Endothelial cell of umbilical vein (primary cell): ENCODE data around the gene GGN. TPM values are rescaled to one million over a fixed set of nuclear protein-coding genes. Genes with fewer than 3 reads are reported as not detected.

ENCODE experiments used
- BruUV-seq: library from RNA; stranded (reverse); fragments of 400-500 nt; replicated peaks from 2 replicates; lab custom pipeline; 2021; lab: Mats Ljungman, UMichigan
- CTCF ChIA-PET: fragments of 300-600, 350-600 bp; sonication (Branson Sonifier 250); formaldehyde crosslinking; loops from one replicate; lab custom pipeline; 2021; ENCODE audit warnings: antibody characterized with exemption, inconsistent platforms; lab: Charles Lee
- POLR2A ChIA-PET: fragments of 300-600, 350-600 bp; sonication (Branson Sonifier 250); formaldehyde crosslinking; loops from one replicate; lab custom pipeline; 2021; ENCODE audit warnings: antibody characterized with exemption, inconsistent platforms; lab: Charles Lee
- DNase-seq: peaks from one replicate; pipeline ENCODE4 v3.0.0-alpha.2; 2011; ENCODE audit warnings: low read depth, low spot score
- FAIRE-seq: peaks from 2 replicates; lab custom pipeline; 2011; peaks lifted over from hg19 to GRCh38; lab: Jason Lieb, UNC
- H2AFZ ChIP-seq: 2 replicates; pipeline ENCODE4 v1.6.0; 2012; ENCODE audit warnings: low read depth, low read length, control low read depth, inconsistent platforms
- H3K27ac ChIP-seq: 2 replicates; pipeline ENCODE4 v1.5.1; 2011; ENCODE audit warnings: low read depth, mild to moderate bottlenecking, control low read depth, low read length, moderate library complexity; ENCODE audit not compliant: insufficient read depth
- H3K27me3 ChIP-seq, 2 experiments: 2 replicates each; pipeline versions ENCODE4 v1.6.0 to v1.6.1; 2011; ENCODE audit warnings: low read length in 2 of 2, mixed read lengths in 1 of 2; ENCODE audit not compliant: control insufficient read depth in 2 of 2, insufficient read depth in 2 of 2
- H3K36me3 ChIP-seq, 2 experiments: 2 replicates in 1 of 2; 3 replicates in 1 of 2; pipeline ENCODE4 v1.5.1; 2011; ENCODE audit warnings: low read length in 2 of 2, mild to moderate bottlenecking in 1 of 2, moderate library complexity in 1 of 2; ENCODE audit not compliant: control insufficient read depth in 2 of 2, insufficient read depth in 2 of 2; ENCODE audit errors: extremely low read depth in 1 of 2
- H3K4me1 ChIP-seq: 3 replicates; pipeline ENCODE4 v1.5.1; 2011; ENCODE audit warnings: mild to moderate bottlenecking, low read length; ENCODE audit not compliant: control insufficient read depth, insufficient read depth; ENCODE audit errors: extremely low read depth
- H3K4me2 ChIP-seq: 2 replicates; pipeline ENCODE4 v1.6.1; 2011; ENCODE audit warnings: low read length, control low read depth, mixed read lengths; ENCODE audit not compliant: insufficient read depth
- H3K4me3 ChIP-seq, 3 experiments: fragments of 200-600 bp in 1 of 3; sonication (generic), shearing (Covaris generic) in 1 of 3; replicated peaks in 1 of 3; 2 replicates each; pipeline ENCODE4 v1.5.1; 2011 to 2016; ENCODE audit warnings: control low read depth in 3 of 3, low read length in 3 of 3, mild to moderate bottlenecking in 2 of 3, inconsistent platforms in 1 of 3, low read depth in 1 of 3, moderate library complexity in 1 of 3; ENCODE audit not compliant: insufficient read depth in 1 of 3
- H3K79me2 ChIP-seq: 2 replicates; pipeline ENCODE4 v1.6.0; 2012; ENCODE audit warnings: low read length, inconsistent platforms; ENCODE audit not compliant: control insufficient read depth, insufficient read depth
- H3K9ac ChIP-seq: replicated peaks from 2 replicates; pipeline ENCODE3; 2011; ENCODE audit warnings: low read length, control low read depth; ENCODE audit not compliant: insufficient read depth; ENCODE audit errors: extremely low read depth
- H3K9me1 ChIP-seq: replicated peaks from 3 replicates; pipeline ENCODE4 v1.6.0; 2011; ENCODE audit warnings: mild to moderate bottlenecking, low read length; ENCODE audit not compliant: control insufficient read depth, insufficient read depth; ENCODE audit errors: extremely low read depth
- H3K9me3 ChIP-seq: replicated peaks from 2 replicates; pipeline ENCODE4 v1.5.1; 2012; ENCODE audit warnings: low read length, inconsistent platforms; ENCODE audit not compliant: control insufficient read depth, insufficient read depth
- H4K20me1 ChIP-seq: replicated peaks from 2 replicates; pipeline ENCODE3; 2011; ENCODE audit warnings: mild to moderate bottlenecking, low read length; ENCODE audit not compliant: control insufficient read depth, insufficient read depth; ENCODE audit errors: extremely low read depth
- EZH2 ChIP-seq: IDR thresholded peaks from 2 replicates; pipeline ENCODE4 v1.6.1; 2012; ENCODE audit warnings: borderline replicate concordance, low read depth, mild to moderate bottlenecking, moderate library complexity, low read length, inconsistent platforms; ENCODE audit not compliant: severe bottlenecking
- FOS ChIP-seq: IDR thresholded peaks from 2 replicates; pipeline ENCODE4 v1.6.1; 2011; ENCODE audit warnings: mild to moderate bottlenecking, low read length, moderate library complexity, borderline replicate concordance; ENCODE audit not compliant: insufficient read depth
- GATA2 ChIP-seq: IDR thresholded peaks from 2 replicates; pipeline ENCODE4 v1.7.0; 2011; ENCODE audit warnings: low read depth, mild to moderate bottlenecking, moderate library complexity, mixed read lengths, low read length; ENCODE audit not compliant: insufficient read length, insufficient read depth
- JUN ChIP-seq: IDR thresholded peaks from 2 replicates; pipeline ENCODE4 v1.6.1; 2011; ENCODE audit warnings: borderline replicate concordance, low read depth; ENCODE audit not compliant: insufficient read length, insufficient read depth
- MYC ChIP-seq: IDR thresholded peaks from one replicate; pipeline ENCODE4 v1.6.1; 2011; ENCODE audit warnings: mild to moderate bottlenecking, low read depth, low read length
- POLR2A ChIP-seq: IDR thresholded peaks from 2 replicates; pipeline ENCODE4 v1.6.1; 2012; ENCODE audit warnings: low read depth, mild to moderate bottlenecking, control low read depth, low read length
- POLR2AphosphoS5 ChIP-seq: IDR thresholded peaks from 2 replicates; pipeline ENCODE4 v1.6.1; 2012; ENCODE audit warnings: low read depth, mild to moderate bottlenecking, control low read depth, low read length, moderate library complexity; ENCODE audit not compliant: insufficient read depth
- dilution Hi-C: fragments of 300-500 bp; cut with MboI; formaldehyde crosslinking; loops from one replicate; pipeline ENCODE4 v1.15.0; 2019; ENCODE audit warnings: low sequenced_read_pairs; ENCODE audit not compliant: extremely low pct_ligation_motif_present
- intact Hi-C: fragments of 100-400 bp; cut with micrococcal nuclease; formaldehyde crosslinking; loops from one replicate; pipeline ENCODE4 v1.10.0; 2022
- polyA plus RNA-seq, 4 experiments: library from polyadenylated mRNA; depleted of rRNA in 3 of 4; stranded (reverse) in 3 of 4; unstranded in 1 of 4; fragments of >200 nt; gene quantifications; 2 replicates each; pipeline versions ENCODE4 v1.2.1 to v1.2.3, GENCODE V29; 2011 to 2012; ENCODE audit warnings: missing spikeins in 1 of 4
- total RNA-seq: library from RNA; stranded (reverse); gene quantifications from 2 replicates; pipeline ENCODE4 v1.2.3, GENCODE V29; 2021
- TF ChIP-seq, protein P1 (sequence below): IDR thresholded peaks from 2 replicates; pipeline ENCODE4 v1.6.1; 2011; ENCODE audit not compliant: insufficient read depth, insufficient read length
- TF ChIP-seq, protein P2 (sequence below), 2 donors: IDR thresholded peaks; 1 replicate in 1 of 2; 2 replicates in 1 of 2; pipeline ENCODE4 v1.5.1; 2011; ENCODE audit warnings: low read length in 2 of 2, mild to moderate bottlenecking in 2 of 2, moderate library complexity in 2 of 2, control low read depth in 1 of 2, inconsistent platforms in 1 of 2, low read depth in 1 of 2; ENCODE audit not compliant: insufficient read depth in 1 of 2; ENCODE audit errors: extremely low read depth in 1 of 2

Gene GGN
- total and polyA plus RNA-seq, 2 donors (not counting 3 experiments of a cell fraction or from before 2014, with no cell fraction given), result 0.39 to 0.88 TPM

DNA sequence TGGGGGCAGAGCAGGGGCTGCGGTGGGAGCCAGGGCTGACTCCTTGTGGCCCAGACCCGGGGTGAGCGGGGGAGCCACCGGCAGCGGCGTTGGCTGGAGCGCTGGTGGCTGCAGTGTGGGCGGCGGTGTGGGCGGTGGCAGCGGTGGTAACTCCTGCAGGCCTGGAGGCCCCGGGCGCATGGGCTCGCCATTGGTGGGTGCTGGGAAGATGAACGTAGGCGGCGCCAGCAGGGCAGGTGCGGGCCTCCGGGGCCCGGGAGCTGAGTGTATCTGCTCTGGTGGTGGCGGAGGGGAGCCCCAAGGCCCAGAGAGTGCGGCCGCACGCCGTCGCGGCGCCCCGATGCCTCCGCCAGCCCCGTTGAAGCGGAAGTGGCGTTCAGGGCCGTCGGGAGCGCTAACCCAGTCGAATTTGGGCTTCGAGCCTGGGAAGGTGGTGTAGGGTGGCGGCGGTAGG, 2.0 kb downstream of the GGN start:
- H3K79me2 ChIP-seq, result peaks cover 16% of the 10 kb centered on the region
- H3K4me1 ChIP-seq, result peaks cover 10% of the 10 kb centered on the region
- peaks cover 10 to 20% of the 10 kb centered on the region in 2 experiments for H3K36me3 ChIP-seq
- FAIRE-seq (no peak), DNase-seq (no peak)
- no peak overlapping the region for H3K9ac ChIP-seq
- TF ChIP-seq EZH2 (no peak), JUN (no peak), MYC (no peak), POLR2A (no peak), GATA2 (no peak), FOS (no peak), POLR2AphosphoS5 (no peak)
- TF ChIP-seq, protein P1, sequence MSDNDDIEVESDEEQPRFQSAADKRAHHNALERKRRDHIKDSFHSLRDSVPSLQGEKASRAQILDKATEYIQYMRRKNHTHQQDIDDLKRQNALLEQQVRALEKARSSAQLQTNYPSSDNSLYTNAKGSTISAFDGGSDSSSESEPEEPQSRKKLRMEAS, result no peak
- TF ChIP-seq, protein P2, sequence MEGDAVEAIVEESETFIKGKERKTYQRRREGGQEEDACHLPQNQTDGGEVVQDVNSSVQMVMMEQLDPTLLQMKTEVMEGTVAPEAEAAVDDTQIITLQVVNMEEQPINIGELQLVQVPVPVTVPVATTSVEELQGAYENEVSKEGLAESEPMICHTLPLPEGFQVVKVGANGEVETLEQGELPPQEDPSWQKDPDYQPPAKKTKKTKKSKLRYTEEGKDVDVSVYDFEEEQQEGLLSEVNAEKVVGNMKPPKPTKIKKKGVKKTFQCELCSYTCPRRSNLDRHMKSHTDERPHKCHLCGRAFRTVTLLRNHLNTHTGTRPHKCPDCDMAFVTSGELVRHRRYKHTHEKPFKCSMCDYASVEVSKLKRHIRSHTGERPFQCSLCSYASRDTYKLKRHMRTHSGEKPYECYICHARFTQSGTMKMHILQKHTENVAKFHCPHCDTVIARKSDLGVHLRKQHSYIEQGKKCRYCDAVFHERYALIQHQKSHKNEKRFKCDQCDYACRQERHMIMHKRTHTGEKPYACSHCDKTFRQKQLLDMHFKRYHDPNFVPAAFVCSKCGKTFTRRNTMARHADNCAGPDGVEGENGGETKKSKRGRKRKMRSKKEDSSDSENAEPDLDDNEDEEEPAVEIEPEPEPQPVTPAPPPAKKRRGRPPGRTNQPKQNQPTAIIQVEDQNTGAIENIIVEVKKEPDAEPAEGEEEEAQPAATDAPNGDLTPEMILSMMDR (IDR thresholded peaks at IDR 0.05; ENCODE audit: extremely low read depth in 1 of 2, insufficient read depth in 1 of 2, low read depth in 1 of 2, low read length in 2 of 2), result no peak
- no peaks in the 10 kb centered on the region for H3K27me3 ChIP-seq
- no TSS peak for BruUV-seq
- no peak overlapping the region for H3K4me2 ChIP-seq
- dilution Hi-C loops (no loop called here), intact Hi-C loops (loop anchor here (5.0 kb wide), 1 partner anchor 154 kb away; no protein-coding TSS in a partner anchor)
- ChIA-PET CTCF (interaction anchor here (1.4 to 2.5 kb wide), 2 partner anchors 17 to 142 kb away, joined by 4 to 10 read pairs; partner anchors contain the start of gene FAM98C), POLR2A (no interaction called here)
- no peaks in the 10 kb centered on the region for H3K9me3 ChIP-seq
- no peaks in the 10 kb centered on the region for H3K9me1 ChIP-seq
- H3K27ac ChIP-seq, result no peak overlapping the region
- H2AFZ ChIP-seq, result no peak overlapping the region
- no peaks in the 10 kb centered on the region for H4K20me1 ChIP-seq
- H3K4me3 ChIP-seq, result no peak overlapping the region
